ENCODE data around the gene GYG1.

- TF ChIP-seq SP1 (IDR thresholded peaks at IDR 0.05) (no peak), BHLHE40 (IDR thresholded peaks at IDR 0.05; ENCODE audit: borderline replicate concordance) (no peak), ELF4 (IDR thresholded peaks at IDR 0.05) (no peak), PKNOX1 (IDR thresholded peaks at IDR 0.05) (no peak), FOXM1 (IDR thresholded peaks at IDR 0.05; ENCODE audit: borderline replicate concordance) (no peak), TARDBP (IDR thresholded peaks at IDR 0.05) (no peak), NFRKB (IDR thresholded peaks at IDR 0.05) (no peak), SUZ12 (IDR thresholded peaks at IDR 0.05) (no peak), LEF1 (IDR thresholded peaks at IDR 0.05; ENCODE audit: borderline replicate concordance) (no peak), FOXK2 (IDR thresholded peaks at IDR 0.05) (no peak), ARNT (IDR thresholded peaks at IDR 0.05) (no peak), FOXA1 (IDR thresholded peaks at IDR 0.05) (no peak), HDGF (IDR thresholded peaks at IDR 0.05; ENCODE audit: borderline replicate concordance) (no peak), CTBP1 (IDR thresholded peaks at IDR 0.05; ENCODE audit: borderline replicate concordance) (no peak)
Measured at GRCh38 chr3:148990236-148990635, 1.1 kb upstream of the GYG1 start.
